Hepatocyte (in vitro differentiated cells): ENCODE data around the gene GPATCH8. TPM values are rescaled to one million over a fixed set of nuclear protein-coding genes. Genes with fewer than 3 reads are reported as not detected.

ENCODE experiments used
- DNase-seq: peaks from one replicate; pipeline ENCODE4 v3.0.0-alpha.2; 2016; ENCODE audit warnings: low spot score
- H2AFZ ChIP-seq: fragments of 200-600 bp; sonication (generic); 2 replicates; pipeline ENCODE4 v1.6.0; 2016; ENCODE audit warnings: antibody characterized with exemption, mild to moderate bottlenecking
- H3K27ac ChIP-seq: fragments of 200-600 bp; sonication (generic); 2 replicates; pipeline ENCODE4 v1.5.1; 2016; ENCODE audit warnings: mild to moderate bottlenecking
- H3K27me3 ChIP-seq: fragments of 200-600 bp; sonication (generic); 2 replicates; pipeline ENCODE4 v1.6.1; 2016
- H3K36me3 ChIP-seq: fragments of 200-600 bp; sonication (generic); replicated peaks from 2 replicates; pipeline ENCODE4 v1.5.1; 2016; ENCODE audit warnings: low read depth; ENCODE audit not compliant: insufficient read depth
- H3K4me1 ChIP-seq: fragments of 200-600 bp; sonication (generic); 2 replicates; pipeline ENCODE4 v1.5.1; 2016; ENCODE audit warnings: mild to moderate bottlenecking, moderate library complexity; ENCODE audit not compliant: insufficient read depth
- H3K4me2 ChIP-seq: fragments of 200-600 bp; sonication (generic); 2 replicates; pipeline ENCODE4 v1.6.0; 2016
- H3K4me3 ChIP-seq: fragments of 200-600 bp; sonication (generic); 2 replicates; pipeline ENCODE4 v1.5.1; 2016; ENCODE audit warnings: mild to moderate bottlenecking
- H3K79me2 ChIP-seq: fragments of 200-600 bp; sonication (generic); 2 replicates; pipeline ENCODE4 v1.6.0; 2017; ENCODE audit warnings: mild to moderate bottlenecking
- H3K9me2 ChIP-seq: fragments of 200-600 bp; sonication (generic); replicated peaks from 2 replicates; pipeline ENCODE4 v1.6.0; 2017; ENCODE audit warnings: mild to moderate bottlenecking; ENCODE audit not compliant: insufficient read depth
- H3K9me3 ChIP-seq: fragments of 200-600 bp; sonication (generic); 2 replicates; pipeline ENCODE4 v1.5.1; 2016; ENCODE audit warnings: low read depth, mild to moderate bottlenecking
- H4K20me1 ChIP-seq: fragments of 200-600 bp; sonication (generic); 2 replicates; pipeline ENCODE4 v1.6.0; 2016; ENCODE audit warnings: mild to moderate bottlenecking; ENCODE audit not compliant: insufficient read depth, poor library complexity, severe bottlenecking
- CTCF ChIP-seq: fragments of 200-600 bp; sonication (generic); IDR thresholded peaks from 2 replicates; pipeline ENCODE4 v1.5.1; 2016; ENCODE audit warnings: antibody characterized with exemption, mild to moderate bottlenecking; ENCODE audit not compliant: poor library complexity
- EZH2 ChIP-seq: fragments of 200-600 bp; sonication (generic); IDR thresholded peaks from 2 replicates; pipeline ENCODE4 v1.6.1; 2016; ENCODE audit warnings: antibody characterized with exemption, mild to moderate bottlenecking, borderline replicate concordance
- EZH2phosphoT487 ChIP-seq: fragments of 200-600 bp; sonication (generic); IDR thresholded peaks from one replicate; pipeline ENCODE4 v1.6.1; 2018; ENCODE audit warnings: antibody characterized with exemption, mild to moderate bottlenecking, low read depth, moderate library complexity; ENCODE audit not compliant: unreplicated experiment, severe bottlenecking
- WGBS: methylation state at CpG from one replicate; pipeline ENCODE4 v1.1.6; 2016; ENCODE audit warnings: low lambda C conversion rate; ENCODE audit errors: missing lambda C conversion rate; 5-methylcytosine and 5-hydroxymethylcytosine counted together
- polyA plus RNA-seq: library from polyadenylated mRNA; unstranded; fragments of >200 nt; fragmentation: Nextera tagmentation; extraction: Ambion mirVana; gene quantifications from 2 replicates; pipeline ENCODE4 v1.2.1, GENCODE V29; 2016
- total RNA-seq: library from RNA; depleted of rRNA; stranded (reverse); fragments of >200 nt; gene quantifications from 2 replicates; pipeline ENCODE4 v1.2.3, GENCODE V29; 2014

Gene GPATCH8
- total and polyA plus RNA-seq, 2 experiments from 2014 or later, result 30.0 to 42.1 TPM

DNA sequence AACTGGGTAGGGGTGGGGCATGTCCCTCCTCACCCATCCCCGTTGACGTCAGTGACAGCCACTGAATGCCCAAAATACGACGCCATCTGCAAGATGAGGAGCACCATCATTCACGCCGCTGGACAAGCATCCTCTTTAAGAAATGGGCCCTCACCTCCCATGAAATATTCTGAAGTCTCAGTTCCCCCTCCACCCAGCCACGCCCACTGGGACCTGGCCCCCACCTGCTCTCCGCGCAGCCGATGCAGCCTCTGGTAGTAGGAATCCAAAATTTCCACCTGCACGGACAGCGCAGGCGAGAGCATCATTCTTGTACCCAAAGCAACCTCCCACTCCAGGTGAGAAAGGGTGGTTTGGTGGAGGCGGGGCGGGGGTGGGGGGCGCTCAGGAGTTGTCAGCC lies 119.3 kb downstream of the GPATCH8 start:
- Histone ChIP-seq H3K4me1 (peaks cover 5% of the 10 kb centered on the region), H3K27me3 (peaks cover 31% of the 10 kb centered on the region), H3K4me3 (no peak overlapping the region), H3K79me2 (no peaks in the 10 kb centered on the region), H4K20me1 (no peaks in the 10 kb centered on the region), H2AFZ (no peak overlapping the region), H3K9me2 (no peaks in the 10 kb centered on the region), H3K4me2 (no peak overlapping the region), H3K9me3 (no peaks in the 10 kb centered on the region), H3K36me3 (no peaks in the 10 kb centered on the region), H3K27ac (no peak overlapping the region)
- 85% methylated on average over 15 of the region's 16 CpGs for WGBS
- TF ChIP-seq CTCF (no peak), EZH2 (no peak), EZH2phosphoT487 (no peak)
- DNase-seq, result no peak

GRCh38 chr17:44383363-44383762 lies 119.8 kb downstream of the GPATCH8 start:
- Histone ChIP-seq H3K27me3 (peaks cover 31% of the 10 kb centered on the region), H3K9me2 (no peaks in the 10 kb centered on the region), H3K27ac (no peak overlapping the region), H3K9me3 (no peaks in the 10 kb centered on the region), H3K4me2 (no peak overlapping the region), H3K4me1 (peaks cover 5% of the 10 kb centered on the region), H3K79me2 (no peaks in the 10 kb centered on the region), H4K20me1 (no peaks in the 10 kb centered on the region), H3K36me3 (no peaks in the 10 kb centered on the region), H2AFZ (no peak overlapping the region), H3K4me3 (no peak overlapping the region)
- no peak for DNase-seq
- WGBS, result 97% methylated on average over 15 of the region's 15 CpGs
- TF ChIP-seq EZH2 (no peak), EZH2phosphoT487 (no peak), CTCF (no peak)

DNA sequence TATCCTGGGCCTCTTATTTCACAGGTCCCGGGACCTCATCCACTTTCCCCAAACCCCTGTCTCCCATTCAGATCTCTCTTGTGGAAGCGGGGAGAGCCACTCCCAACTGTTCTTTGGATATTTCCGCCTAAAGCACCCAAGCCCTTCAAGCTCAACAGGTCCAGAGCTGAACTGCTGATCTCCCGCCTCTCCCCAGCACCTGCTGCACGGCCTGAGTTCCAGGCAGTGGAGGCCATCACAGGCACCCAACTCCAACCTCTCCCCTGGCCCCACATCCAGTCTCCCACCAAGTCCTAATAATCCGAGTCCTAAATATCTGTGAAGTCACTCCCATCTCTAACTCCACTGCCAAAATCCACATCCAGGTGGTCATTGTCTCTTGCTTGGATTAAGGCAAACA lies 120.3 kb downstream of the GPATCH8 start:
- Histone ChIP-seq H3K79me2 (no peaks in the 10 kb centered on the region), H3K4me3 (no peak overlapping the region)
- WGBS, result 89% methylated on average over 6 of the region's 6 CpGs

More for the DNA sequence above, 120.3 kb downstream of the GPATCH8 start:
- no peak for DNase-seq
- Histone ChIP-seq H4K20me1 (no peaks in the 10 kb centered on the region), H3K4me2 (no peak overlapping the region), H3K27ac (no peak overlapping the region), H3K36me3 (no peaks in the 10 kb centered on the region), H3K4me1 (peaks cover 5% of the 10 kb centered on the region), H3K9me2 (no peaks in the 10 kb centered on the region), H3K9me3 (no peaks in the 10 kb centered on the region), H2AFZ (no peak overlapping the region), H3K27me3 (peaks cover 31% of the 10 kb centered on the region)
- TF ChIP-seq EZH2phosphoT487, result no peak
- TF ChIP-seq CTCF, result no peak
- no peak for TF ChIP-seq EZH2
